Activated CD4-positive, alpha-beta memory T cell treated with anti-CD3 and anti-CD28 coated beads for 36 hours (primary cell): ENCODE measurements around the gene SLCO4A1. TPM values are rescaled to one million over a fixed set of nuclear protein-coding genes. Genes with fewer than 3 reads are reported as not detected.
A peak's percentile ranks its signal among the peaks of the same experiment; 100 is the strongest.

Experiments
- CTCF ChIA-PET: fragments of 350-600 bp; sonication (Branson Sonifier 250); formaldehyde crosslinking; loops from one replicate; lab custom pipeline; 2021; ENCODE audit warnings: antibody characterized with exemption, inconsistent platforms; lab: Charles Lee
- POLR2A ChIA-PET: fragments of 350-600 bp; sonication (Branson Sonifier 250); formaldehyde crosslinking; loops from one replicate; lab custom pipeline; 2021; ENCODE audit warnings: antibody characterized with exemption; lab: Charles Lee
- DNase-seq: peaks from one replicate; pipeline ENCODE4 v3.0.0-alpha.2; 2020
- H3K27ac Mint-ChIP-seq: one replicate; pipeline ENCODE4 v1.8.0; 2021; ENCODE audit warnings: mixed read lengths
- H3K27me3 Mint-ChIP-seq: one replicate; pipeline ENCODE4 v1.8.0; 2021; ENCODE audit warnings: mixed read lengths
- H3K36me3 Mint-ChIP-seq: one replicate; pipeline ENCODE4 v1.8.0; 2021; ENCODE audit warnings: mixed read lengths
- H3K4me1 Mint-ChIP-seq: one replicate; pipeline ENCODE4 v1.8.0; 2021; ENCODE audit warnings: low read depth, mixed read lengths
- H3K4me3 Mint-ChIP-seq: one replicate; pipeline ENCODE4 v1.8.0; 2021; ENCODE audit warnings: mild to moderate bottlenecking, mixed read lengths
- H3K9me3 Mint-ChIP-seq: one replicate; pipeline ENCODE4 v1.8.0; 2021; ENCODE audit warnings: mixed read lengths
- intact Hi-C: fragments of 100-400 bp; cut with micrococcal nuclease; formaldehyde crosslinking; loops from one replicate; pipeline ENCODE4 v1.15.1; 2023
- total RNA-seq, 2 experiments: library from RNA; stranded (reverse); gene quantifications; one replicate each; pipeline ENCODE4 v1.2.3, GENCODE V29; 2021

The SLCO4A1 gene
- total RNA-seq, 2 experiments from 2014 or later = 29.6 to 30.7 TPM

GRCh38 chr20:62712606-62713005, 70.3 kb downstream of the SLCO4A1 start:
- intact Hi-C loops = no loop called here
- POLR2A ChIA-PET = no interaction called here
- H3K27me3 Mint-ChIP-seq = peaks cover 25% of the 10 kb centered on the region
- peaks cover 25% of the 10 kb centered on the region for H3K4me1 Mint-ChIP-seq
- CTCF ChIA-PET = no interaction called here
- no peaks in the 10 kb centered on the region for H3K9me3 Mint-ChIP-seq
- no peak overlapping the region for H3K4me3 Mint-ChIP-seq
- no peak overlapping the region for H3K27ac Mint-ChIP-seq
- no peaks in the 10 kb centered on the region for H3K36me3 Mint-ChIP-seq
- no peak for DNase-seq

- intact Hi-C loops = no loop called here
- H3K36me3 Mint-ChIP-seq = no peaks in the 10 kb centered on the region
- H3K27ac Mint-ChIP-seq = no peak overlapping the region
- peaks cover 18% of the 10 kb centered on the region for H3K27me3 Mint-ChIP-seq
- no peak overlapping the region for H3K4me3 Mint-ChIP-seq
- ChIA-PET POLR2A (no interaction called here), CTCF (no interaction called here)
- peaks cover 19% of the 10 kb centered on the region for H3K4me1 Mint-ChIP-seq
- no peak for DNase-seq
- no peaks in the 10 kb centered on the region for H3K9me3 Mint-ChIP-seq
These were observed 71.7 kb downstream of the SLCO4A1 start for GRCh38 chr20:62714006-62714405.

- Mint-ChIP-seq H3K27me3 (peaks cover 15% of the 10 kb centered on the region), H3K36me3 (no peaks in the 10 kb centered on the region), H3K9me3 (peaks cover 6% of the 10 kb centered on the region), H3K27ac (no peak overlapping the region), H3K4me3 (no peak overlapping the region), H3K4me1 (peaks cover 19% of the 10 kb centered on the region)
- POLR2A ChIA-PET = no interaction called here
- CTCF ChIA-PET = interaction anchor here (0.8 kb wide), 1 partner anchor 77 kb away, joined by 3 read pairs; no protein-coding TSS in a partner anchor
- intact Hi-C loops = no loop called here
- DNase-seq = no peak
These were observed 72.5 kb downstream of the SLCO4A1 start for GRCh38 chr20:62714799-62715198.

GRCh38 chr20:62715201-62715600, 72.9 kb downstream of the SLCO4A1 start:
- POLR2A ChIA-PET = interaction anchor here (1.0 kb wide), 1 partner anchor 73 kb away, joined by 3 read pairs; the partner anchor contains the start of gene SLCO4A1
- Mint-ChIP-seq H3K27me3 (peaks cover 12% of the 10 kb centered on the region), H3K4me1 (peaks cover 19% of the 10 kb centered on the region)

GRCh38 chr20:62716198-62716940, 74.1 kb downstream of the SLCO4A1 start:
- peak; percentile 48 for DNase-seq
- Mint-ChIP-seq H3K4me1 (peaks cover 21% of the 10 kb centered on the region), H3K4me3 (no peak overlapping the region), H3K27me3 (peaks cover 7% of the 10 kb centered on the region), H3K9me3 (peaks cover 14% of the 10 kb centered on the region), H3K27ac (no peak overlapping the region), H3K36me3 (peaks cover 2% of the 10 kb centered on the region)
- intact Hi-C loops = no loop called here
- ChIA-PET POLR2A (interaction anchor here (0.6 to 1.1 kb wide), 3 partner anchors 17 to 74 kb away, joined by 3 read pairs; partner anchors contain the start of gene SLCO4A1), CTCF (interaction anchor here (0.6 to 1.2 kb wide), 3 partner anchors 50 to 100 kb away, joined by 3 to 5 read pairs (median 3); no protein-coding TSS in a partner anchor)

More at GRCh38 chr20:62715201-62715600, 72.9 kb downstream of the SLCO4A1 start:
- Mint-ChIP-seq H3K36me3 (no peaks in the 10 kb centered on the region), H3K9me3 (peaks cover 6% of the 10 kb centered on the region), H3K4me3 (no peak overlapping the region), H3K27ac (no peak overlapping the region)
- DNase-seq = no peak
- intact Hi-C loops = no loop called here
- CTCF ChIA-PET = interaction anchor here (0.8 to 1.1 kb wide), 2 partner anchors 77 to 98 kb away, joined by 3 read pairs; no protein-coding TSS in a partner anchor

GRCh38 chr20:62716941-62717310, 74.6 kb downstream of the SLCO4A1 start:
- Mint-ChIP-seq H3K9me3 (peaks cover 20% of the 10 kb centered on the region), H3K27me3 (peaks cover 5% of the 10 kb centered on the region), H3K36me3 (peaks cover 3% of the 10 kb centered on the region), H3K4me1 (peaks cover 26% of the 10 kb centered on the region), H3K27ac (no peak overlapping the region), H3K4me3 (no peak overlapping the region)
- ChIA-PET CTCF (interaction anchor here (1.2 kb wide), 1 partner anchor 74 kb away, joined by 5 read pairs; no protein-coding TSS in a partner anchor), POLR2A (interaction anchor here (0.6 to 1.1 kb wide), 2 partner anchors 17 to 66 kb away, joined by 3 read pairs; no protein-coding TSS in a partner anchor)
- intact Hi-C loops = no loop called here
- DNase-seq = no peak

- H3K9me3 Mint-ChIP-seq = peaks cover 20% of the 10 kb centered on the region
- intact Hi-C loops = no loop called here
- H3K4me3 Mint-ChIP-seq = no peak overlapping the region
- ChIA-PET POLR2A (no interaction called here), CTCF (interaction anchor here (1.1 to 1.2 kb wide), 2 partner anchors 10 to 74 kb away, joined by 3 read pairs; no protein-coding TSS in a partner anchor)
- H3K27me3 Mint-ChIP-seq = peaks cover 5% of the 10 kb centered on the region
- H3K36me3 Mint-ChIP-seq = peaks cover 3% of the 10 kb centered on the region
- DNase-seq = no peak
- H3K27ac Mint-ChIP-seq = no peak overlapping the region
- peaks cover 30% of the 10 kb centered on the region for H3K4me1 Mint-ChIP-seq
These were observed 75.6 kb downstream of the SLCO4A1 start for GRCh38 chr20:62717933-62718332.

- Mint-ChIP-seq H3K27ac (no peak overlapping the region), H3K4me3 (no peak overlapping the region), H3K4me1 (peaks cover 30% of the 10 kb centered on the region), H3K27me3 (peaks cover 5% of the 10 kb centered on the region), H3K9me3 (peaks cover 20% of the 10 kb centered on the region), H3K36me3 (peaks cover 3% of the 10 kb centered on the region)
- CTCF ChIA-PET = interaction anchor here (0.8 to 1.2 kb wide), 3 partner anchors 11 to 74 kb away, joined by 3 read pairs; no protein-coding TSS in a partner anchor
- intact Hi-C loops = no loop called here
- POLR2A ChIA-PET = no interaction called here
- DNase-seq = no peak
These were observed 76.2 kb downstream of the SLCO4A1 start for GRCh38 chr20:62718546-62718945.

- H3K36me3 Mint-ChIP-seq = peaks cover 3% of the 10 kb centered on the region
- POLR2A ChIA-PET = no interaction called here
- DNase-seq = no peak
- peaks cover 20% of the 10 kb centered on the region for H3K9me3 Mint-ChIP-seq
- CTCF ChIA-PET = interaction anchor here (0.8 to 1.2 kb wide), 3 partner anchors 12 to 73 kb away, joined by 3 read pairs; no protein-coding TSS in a partner anchor
- peaks cover 3% of the 10 kb centered on the region for H3K27me3 Mint-ChIP-seq
- H3K4me1 Mint-ChIP-seq = peaks cover 30% of the 10 kb centered on the region
- intact Hi-C loops = no loop called here
- no peak overlapping the region for H3K27ac Mint-ChIP-seq
- no peak overlapping the region for H3K4me3 Mint-ChIP-seq
These were observed 77.1 kb downstream of the SLCO4A1 start for GRCh38 chr20:62719250-62719935.

Other genes starting within 250 kb of the SLCO4A1 start
- 1 to 10 TPM; 7.8 to 8.2 TPM for gene CABLES2, start 235.2 kb upstream of the SLCO4A1 start, total RNA-seq
- not detected for gene RBBP8NL, start 215.0 kb upstream of the SLCO4A1 start, total RNA-seq
- not detected for gene GATA5, start 166.5 kb upstream of the SLCO4A1 start, total RNA-seq
- gene NTSR1, start 66.3 kb downstream of the SLCO4A1 start, total RNA-seq = not detected
- 10 to 100 TPM; 10.6 to 10.8 TPM for gene MRGBP, start 154.0 kb downstream of the SLCO4A1 start, total RNA-seq
- 10 to 100 TPM; 35.0 to 39.0 TPM for gene OGFR, start 162.3 kb downstream of the SLCO4A1 start, total RNA-seq
- gene COL9A3, start 174.5 kb downstream of the SLCO4A1 start, total RNA-seq = not detected
- gene TCFL5, start 219.3 kb downstream of the SLCO4A1 start, total RNA-seq = 1 to 10 TPM; 4.7 to 5.0 TPM